ENCODE results near the gene ATP8A1. TPM values are rescaled to one million over a fixed set of nuclear protein-coding genes. Genes with fewer than 3 reads are reported as not detected.

The ATP8A1 gene
- total and polyA plus RNA-seq, 2 of the 8 experiments (the other 6 are each of a cell fraction or from before 2014, with no cell fraction given), result 3.7 to 14.9 TPM

DNA sequence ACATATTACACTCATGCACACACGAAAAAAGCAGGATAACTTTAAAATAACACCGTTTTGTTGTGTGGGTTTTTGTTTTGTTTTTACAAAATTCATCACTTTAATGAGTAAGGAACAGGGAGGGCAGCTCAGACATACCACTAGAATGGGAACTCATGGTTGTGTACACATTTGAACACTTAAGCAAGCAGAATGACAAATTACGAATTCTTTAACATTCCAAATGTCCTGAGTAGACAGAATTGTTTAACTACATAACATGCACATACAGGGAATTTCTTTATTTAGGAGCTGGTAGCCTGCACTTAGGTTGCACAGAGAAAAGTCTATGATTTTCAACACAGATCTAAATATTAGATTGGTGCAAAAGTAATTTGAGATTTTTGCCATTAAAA, 96.4 kb downstream of the ATP8A1 start:
- Histone ChIP-seq H2BK5ac (ENCODE audit: low read depth, low read length) (no peak overlapping the region), H3K9ac (replicated peaks in 1 of 4; ENCODE audit: extremely low read depth in 1 of 4, low read depth in 3 of 4, low read length in 3 of 4) (no peak overlapping the region), H4K5ac (ENCODE audit: insufficient read length, low read depth, low read length) (no peak overlapping the region), H3K18ac (ENCODE audit: extremely low read depth, low read length) (no peak overlapping the region), H3K23me2 (ENCODE audit: low read depth, low read length) (no peaks in the 10 kb centered on the region), H3K27me3 (replicated peaks in 1 of 4; ENCODE audit: control insufficient read depth in 3 of 4, extremely low read depth in 1 of 4, insufficient read depth in 3 of 4, low read length in 3 of 4) (no peaks in the 10 kb centered on the region), H3K4me3 (ENCODE audit: extremely low read depth in 1 of 4, insufficient read depth in 2 of 4, low read depth in 3 of 4, low read length in 4 of 4) (no peak overlapping the region), H3K79me2 (ENCODE audit: control insufficient read depth in 1 of 2, insufficient read depth in 2 of 2, low read length in 2 of 2) (no peaks in the 10 kb centered on the region), H2BK15ac (ENCODE audit: low read length) (no peak overlapping the region), H3K9me3 (ENCODE audit: insufficient read depth in 2 of 2, low read depth in 1 of 2, low read length in 1 of 2) (no peaks in the 10 kb centered on the region), H2BK12ac (ENCODE audit: low read depth, low read length) (no peak overlapping the region), H4K20me1 (replicated peaks in 1 of 2; ENCODE audit: control insufficient read depth in 1 of 2, insufficient read depth in 2 of 2, low read length in 2 of 2) (no peaks in the 10 kb centered on the region), H3K56ac (replicated peaks; ENCODE audit: insufficient read length, low read depth, low read length) (no peak overlapping the region), H3K14ac (ENCODE audit: insufficient read length) (no peak overlapping the region), H2BK20ac (ENCODE audit: low read length) (no peak overlapping the region), H3K23ac (ENCODE audit: insufficient read length) (no peak overlapping the region), H3K36me3 (ENCODE audit: control insufficient read depth in 2 of 4, insufficient read depth in 4 of 4, low read length in 3 of 4) (no peaks in the 10 kb centered on the region), H4K8ac (ENCODE audit: extremely low read depth, insufficient read depth, low read length) (no peak overlapping the region), H2AK5ac (ENCODE audit: low read depth, low read length) (no peak overlapping the region), H3K4ac (replicated peaks; ENCODE audit: insufficient read length, low read depth, low read length) (no peak overlapping the region), H3K79me1 (ENCODE audit: low read depth, low read length) (no peaks in the 10 kb centered on the region), H3K27ac (ENCODE audit: low read depth, low read length) (no peak overlapping the region), H3K4me1 (replicated peaks in 1 of 4; ENCODE audit: control insufficient read depth in 3 of 4, insufficient read depth in 4 of 4, low read length in 3 of 4) (no peaks in the 10 kb centered on the region), H2BK120ac (replicated peaks; ENCODE audit: low read depth, low read length) (no peak overlapping the region), H2AFZ (ENCODE audit: low read length) (no peak overlapping the region), H4K91ac (replicated peaks; ENCODE audit: insufficient read length, low read length) (no peak overlapping the region), H3K4me2 (ENCODE audit: insufficient read depth in 1 of 2, low read depth in 2 of 2, low read length in 2 of 2) (no peak overlapping the region)
- DNase-seq (ENCODE audit: low read depth in 1 of 2, low spot score in 2 of 2), result no peak
- no peak for FAIRE-seq
- ChIA-PET CTCF (ENCODE audit: partially characterized antibody) (no interaction called here), POLR2A (ENCODE audit: partially characterized antibody) (no interaction called here)
- WGBS, 2 experiments (ENCODE audit: extremely low coverage in 1 of 2, insufficient coverage in 1 of 2, insufficient read length in 1 of 2, insufficient replicate concordance in 2 of 2, low coverage in 1 of 2, low lambda C conversion rate in 2 of 2, missing lambda C conversion rate in 1 of 2), result 91% methylated on average over 3 of the region's 3 CpGs; no CpG with 5 or more reads in 1 of the 2 experiments
- TF ChIP-seq CEBPB (IDR thresholded peaks at IDR 0.05; ENCODE audit: low read depth, low read length), result no peak
- TF ChIP-seq CBX5 (IDR thresholded peaks at IDR 0.05; ENCODE audit: low read depth, low read length), result no peak
- TF ChIP-seq SP1 (IDR thresholded peaks at IDR 0.05; ENCODE audit: low read depth, low read length), result no peak
- TF ChIP-seq TEAD4 (IDR thresholded peaks at IDR 0.05; ENCODE audit: low read depth, low read length), result no peak
- no peak for TF ChIP-seq JUN (IDR thresholded peaks at IDR 0.05; ENCODE audit: low read depth, low read length)
- TF ChIP-seq YY1 (IDR thresholded peaks at IDR 0.05; ENCODE audit: low read depth, low read length), result no peak
- TF ChIP-seq RXRA (IDR thresholded peaks at IDR 0.05; ENCODE audit: insufficient read depth, low read depth, low read length), result no peak
- TF ChIP-seq TAF7 (optimal IDR thresholded peaks at IDR 0.05; ENCODE audit: borderline replicate concordance, low read depth, low read length), result no peak
- no peak for TF ChIP-seq POLR2AphosphoS5 (IDR thresholded peaks at IDR 0.05; ENCODE audit: low read depth, low read length)
- no peak for TF ChIP-seq GTF2F1 (IDR thresholded peaks at IDR 0.05; ENCODE audit: borderline replicate concordance, low read depth, low read length)
